Endothelial cell of umbilical vein (primary cell): ENCODE data around the gene INPP5A. TPM values are rescaled to one million over a fixed set of nuclear protein-coding genes. Genes with fewer than 3 reads are reported as not detected.

Experiments
- BruUV-seq: library from RNA; stranded (reverse); fragments of 400-500 nt; replicated peaks from 2 replicates; lab custom pipeline; 2021; lab: Mats Ljungman, UMichigan
- CTCF ChIA-PET: fragments of 300-600, 350-600 bp; sonication (Branson Sonifier 250); formaldehyde crosslinking; loops from one replicate; lab custom pipeline; 2021; ENCODE audit warnings: antibody characterized with exemption, inconsistent platforms; lab: Charles Lee
- POLR2A ChIA-PET: fragments of 300-600, 350-600 bp; sonication (Branson Sonifier 250); formaldehyde crosslinking; loops from one replicate; lab custom pipeline; 2021; ENCODE audit warnings: antibody characterized with exemption, inconsistent platforms; lab: Charles Lee
- DNase-seq: peaks from one replicate; pipeline ENCODE4 v3.0.0-alpha.2; 2011; ENCODE audit warnings: low read depth, low spot score
- FAIRE-seq: peaks from 2 replicates; lab custom pipeline; 2011; peaks lifted over from hg19 to GRCh38; lab: Jason Lieb, UNC
- H2AFZ ChIP-seq: 2 replicates; pipeline ENCODE4 v1.6.0; 2012; ENCODE audit warnings: low read depth, low read length, control low read depth, inconsistent platforms
- H3K27ac ChIP-seq: 2 replicates; pipeline ENCODE4 v1.5.1; 2011; ENCODE audit warnings: low read depth, mild to moderate bottlenecking, control low read depth, low read length, moderate library complexity; ENCODE audit not compliant: insufficient read depth
- H3K27me3 ChIP-seq, 2 experiments: 2 replicates each; pipeline versions ENCODE4 v1.6.0 to v1.6.1; 2011; ENCODE audit warnings: low read length in 2 of 2, mixed read lengths in 1 of 2; ENCODE audit not compliant: control insufficient read depth in 2 of 2, insufficient read depth in 2 of 2
- H3K36me3 ChIP-seq, 2 experiments: 2 replicates in 1 of 2; 3 replicates in 1 of 2; pipeline ENCODE4 v1.5.1; 2011; ENCODE audit warnings: low read length in 2 of 2, mild to moderate bottlenecking in 1 of 2, moderate library complexity in 1 of 2; ENCODE audit not compliant: control insufficient read depth in 2 of 2, insufficient read depth in 2 of 2; ENCODE audit errors: extremely low read depth in 1 of 2
- H3K4me1 ChIP-seq: 3 replicates; pipeline ENCODE4 v1.5.1; 2011; ENCODE audit warnings: mild to moderate bottlenecking, low read length; ENCODE audit not compliant: control insufficient read depth, insufficient read depth; ENCODE audit errors: extremely low read depth
- H3K4me2 ChIP-seq: 2 replicates; pipeline ENCODE4 v1.6.1; 2011; ENCODE audit warnings: low read length, control low read depth, mixed read lengths; ENCODE audit not compliant: insufficient read depth
- H3K4me3 ChIP-seq, 3 experiments: fragments of 200-600 bp in 1 of 3; sonication (generic), shearing (Covaris generic) in 1 of 3; replicated peaks in 1 of 3; 2 replicates each; pipeline ENCODE4 v1.5.1; 2011 to 2016; ENCODE audit warnings: control low read depth in 3 of 3, low read length in 3 of 3, mild to moderate bottlenecking in 2 of 3, inconsistent platforms in 1 of 3, low read depth in 1 of 3, moderate library complexity in 1 of 3; ENCODE audit not compliant: insufficient read depth in 1 of 3
- H3K79me2 ChIP-seq: 2 replicates; pipeline ENCODE4 v1.6.0; 2012; ENCODE audit warnings: low read length, inconsistent platforms; ENCODE audit not compliant: control insufficient read depth, insufficient read depth
- H3K9ac ChIP-seq: replicated peaks from 2 replicates; pipeline ENCODE3; 2011; ENCODE audit warnings: low read length, control low read depth; ENCODE audit not compliant: insufficient read depth; ENCODE audit errors: extremely low read depth
- H3K9me1 ChIP-seq: replicated peaks from 3 replicates; pipeline ENCODE4 v1.6.0; 2011; ENCODE audit warnings: mild to moderate bottlenecking, low read length; ENCODE audit not compliant: control insufficient read depth, insufficient read depth; ENCODE audit errors: extremely low read depth
- H3K9me3 ChIP-seq: replicated peaks from 2 replicates; pipeline ENCODE4 v1.5.1; 2012; ENCODE audit warnings: low read length, inconsistent platforms; ENCODE audit not compliant: control insufficient read depth, insufficient read depth
- H4K20me1 ChIP-seq: replicated peaks from 2 replicates; pipeline ENCODE3; 2011; ENCODE audit warnings: mild to moderate bottlenecking, low read length; ENCODE audit not compliant: control insufficient read depth, insufficient read depth; ENCODE audit errors: extremely low read depth
- CTCF ChIP-seq, 2 donors: IDR thresholded peaks; 1 replicate in 1 of 2; 2 replicates in 1 of 2; pipeline ENCODE4 v1.5.1; 2011; ENCODE audit warnings: low read length in 2 of 2, mild to moderate bottlenecking in 2 of 2, moderate library complexity in 2 of 2, control low read depth in 1 of 2, inconsistent platforms in 1 of 2, low read depth in 1 of 2; ENCODE audit not compliant: insufficient read depth in 1 of 2; ENCODE audit errors: extremely low read depth in 1 of 2
- EZH2 ChIP-seq: IDR thresholded peaks from 2 replicates; pipeline ENCODE4 v1.6.1; 2012; ENCODE audit warnings: borderline replicate concordance, low read depth, mild to moderate bottlenecking, moderate library complexity, low read length, inconsistent platforms; ENCODE audit not compliant: severe bottlenecking
- FOS ChIP-seq: IDR thresholded peaks from 2 replicates; pipeline ENCODE4 v1.6.1; 2011; ENCODE audit warnings: mild to moderate bottlenecking, low read length, moderate library complexity, borderline replicate concordance; ENCODE audit not compliant: insufficient read depth
- GATA2 ChIP-seq: IDR thresholded peaks from 2 replicates; pipeline ENCODE4 v1.7.0; 2011; ENCODE audit warnings: low read depth, mild to moderate bottlenecking, moderate library complexity, mixed read lengths, low read length; ENCODE audit not compliant: insufficient read length, insufficient read depth
- JUN ChIP-seq: IDR thresholded peaks from 2 replicates; pipeline ENCODE4 v1.6.1; 2011; ENCODE audit warnings: borderline replicate concordance, low read depth; ENCODE audit not compliant: insufficient read length, insufficient read depth
- MAX ChIP-seq: IDR thresholded peaks from 2 replicates; pipeline ENCODE4 v1.6.1; 2011; ENCODE audit not compliant: insufficient read depth, insufficient read length
- MYC ChIP-seq: IDR thresholded peaks from one replicate; pipeline ENCODE4 v1.6.1; 2011; ENCODE audit warnings: mild to moderate bottlenecking, low read depth, low read length
- POLR2A ChIP-seq: IDR thresholded peaks from 2 replicates; pipeline ENCODE4 v1.6.1; 2012; ENCODE audit warnings: low read depth, mild to moderate bottlenecking, control low read depth, low read length
- POLR2AphosphoS5 ChIP-seq: IDR thresholded peaks from 2 replicates; pipeline ENCODE4 v1.6.1; 2012; ENCODE audit warnings: low read depth, mild to moderate bottlenecking, control low read depth, low read length, moderate library complexity; ENCODE audit not compliant: insufficient read depth
- dilution Hi-C: fragments of 300-500 bp; cut with MboI; formaldehyde crosslinking; loops from one replicate; pipeline ENCODE4 v1.15.0; 2019; ENCODE audit warnings: low sequenced_read_pairs; ENCODE audit not compliant: extremely low pct_ligation_motif_present
- intact Hi-C: fragments of 100-400 bp; cut with micrococcal nuclease; formaldehyde crosslinking; loops from one replicate; pipeline ENCODE4 v1.10.0; 2022
- polyA plus RNA-seq, 4 experiments: library from polyadenylated mRNA; depleted of rRNA in 3 of 4; stranded (reverse) in 3 of 4; unstranded in 1 of 4; fragments of >200 nt; gene quantifications; 2 replicates each; pipeline versions ENCODE4 v1.2.1 to v1.2.3, GENCODE V29; 2011 to 2012; ENCODE audit warnings: missing spikeins in 1 of 4
- total RNA-seq: library from RNA; stranded (reverse); gene quantifications from 2 replicates; pipeline ENCODE4 v1.2.3, GENCODE V29; 2021

Gene INPP5A
- total and polyA plus RNA-seq, 2 donors (not counting 3 experiments of a cell fraction or from before 2014, with no cell fraction given) = 22.9 to 33.2 TPM

- no peaks in the 10 kb centered on the region for H3K9me3 ChIP-seq
- DNase-seq = peak; percentile 68
- H3K4me3 ChIP-seq = no peak overlapping the region
- H4K20me1 ChIP-seq = no peaks in the 10 kb centered on the region
- dilution Hi-C loops (no loop called here), intact Hi-C loops (loop anchor here (1.0 to 5.0 kb wide), 7 partner anchors 49 to 414 kb away; partner anchors contain the start of gene INPP5A)
- no peak overlapping the region for H3K4me2 ChIP-seq
- no peak overlapping the region for H3K27ac ChIP-seq
- peak; percentile 85 for FAIRE-seq
- POLR2A ChIA-PET = no interaction called here
- no peaks in the 10 kb centered on the region for H3K27me3 ChIP-seq
- no TSS peak for BruUV-seq
- no peak for TF ChIP-seq GATA2
- no peak for TF ChIP-seq FOS
- TF ChIP-seq POLR2A = no peak
- no peak for TF ChIP-seq MAX
- TF ChIP-seq EZH2 = no peak
- TF ChIP-seq JUN = no peak
- no peak for TF ChIP-seq MYC
- TF ChIP-seq CTCF (IDR thresholded peaks at IDR 0.05; ENCODE audit: extremely low read depth in 1 of 2, insufficient read depth in 1 of 2, low read depth in 1 of 2, low read length in 2 of 2) = peak; percentile 60 to 66
- no peak for TF ChIP-seq POLR2AphosphoS5
- no peaks in the 10 kb centered on the region for H3K79me2 ChIP-seq
- H2AFZ ChIP-seq = no peak overlapping the region
- no peaks in the 10 kb centered on the region for H3K9me1 ChIP-seq
- peaks cover 2% of the 10 kb centered on the region for H3K4me1 ChIP-seq
- CTCF ChIA-PET = interaction anchor here (0.9 to 2.8 kb wide), 4 partner anchors 14 to 178 kb away, joined by 3 to 19 read pairs (median 7); no protein-coding TSS in a partner anchor
- H3K36me3 ChIP-seq = no peaks in the 10 kb centered on the region
- H3K9ac ChIP-seq = no peak overlapping the region
Observed at GRCh38 chr10:132637477-132638129, 100.0 kb downstream of the INPP5A start.
